GF-D8 (cell line): Measurements from ENCODE around the gene RPS16.

Experiments
- DNase-seq: peaks from one replicate; lab custom pipeline; 2025; lab: John Stamatoyannopoulos, UW

The RPS16 gene

DNA sequence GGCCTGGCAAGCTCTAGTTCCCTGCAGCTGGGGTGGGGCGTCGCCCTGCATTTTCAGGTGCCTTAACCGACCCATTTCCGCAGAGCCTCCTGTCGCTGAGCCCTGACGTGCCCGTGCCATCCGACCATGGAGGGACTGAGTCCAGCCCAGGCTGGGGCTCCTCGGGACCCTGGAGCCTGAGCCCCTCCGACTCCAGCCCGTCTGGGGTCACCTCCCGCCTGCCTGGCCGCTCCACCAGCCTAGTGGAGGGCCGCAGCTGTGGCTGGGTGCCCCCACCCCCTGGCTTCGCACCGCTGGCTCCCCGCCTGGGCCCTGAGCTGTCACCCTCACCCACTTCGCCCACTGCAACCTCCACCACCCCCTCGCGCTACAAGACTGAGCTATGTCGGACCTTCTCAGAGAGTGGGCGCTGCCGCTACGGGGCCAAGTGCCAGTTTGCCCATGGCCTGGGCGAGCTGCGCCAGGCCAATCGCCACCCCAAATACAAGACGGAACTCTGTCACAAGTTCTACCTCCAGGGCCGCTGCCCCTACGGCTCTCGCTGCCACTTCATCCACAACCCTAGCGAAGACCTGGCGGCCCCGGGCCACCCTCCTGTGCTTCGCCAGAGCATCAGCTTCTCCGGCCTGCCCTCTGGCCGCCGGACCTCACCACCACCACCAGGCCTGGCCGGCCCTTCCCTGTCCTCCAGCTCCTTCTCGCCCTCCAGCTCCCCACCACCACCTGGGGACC, 27.9 kb downstream of the RPS16 start:
- peak; percentile 8 for DNase-seq

- DNase-seq, result no peak
These were observed 28.4 kb downstream of the RPS16 start for GRCh38 chr19:39407410-39407659.

DNA sequence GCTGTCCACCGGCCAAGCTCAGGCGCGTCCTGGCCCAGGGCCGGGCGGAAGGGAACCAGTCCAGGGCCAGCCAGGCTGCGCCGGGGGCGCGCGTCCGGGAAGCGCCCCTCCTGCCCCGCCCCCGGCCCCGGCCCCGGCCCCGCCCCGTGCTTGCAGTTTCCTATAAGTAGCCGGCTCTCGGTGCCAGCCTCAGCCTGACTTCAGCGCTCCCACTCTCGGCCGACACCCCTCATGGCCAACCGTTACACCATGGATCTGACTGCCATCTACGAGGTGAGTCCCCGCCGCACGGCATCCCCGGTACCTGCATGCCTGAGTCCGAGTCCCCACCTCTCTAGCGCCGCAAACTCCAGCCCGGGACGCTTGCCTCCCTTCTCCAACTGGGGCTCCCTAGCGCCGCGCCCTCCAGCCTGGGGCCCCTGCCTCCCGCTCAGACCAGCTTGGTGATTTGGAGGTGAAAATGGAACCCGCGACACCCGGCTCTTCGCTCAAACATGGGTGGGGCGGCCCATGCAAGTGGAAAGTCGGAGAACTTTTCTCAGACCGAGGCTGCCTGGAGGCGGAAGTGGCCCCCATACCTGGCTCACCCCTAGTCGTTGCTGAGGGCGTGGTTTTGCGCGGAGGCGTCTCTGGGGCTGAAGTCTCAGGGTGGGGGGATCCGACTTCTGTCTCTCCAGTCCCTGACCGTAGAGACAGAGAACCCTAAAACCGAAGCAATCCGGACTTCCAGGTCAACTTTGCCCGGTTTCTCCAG, 28.9 kb downstream of the RPS16 start, which contains the start of gene ZFP36:
Gene ZFP36, plus strand, starts transcription at position 192 of the 754 bp plus-strand sequence. Its CDS starts 58 bp downstream, at position 250.
- peak; percentile 27 for DNase-seq

GRCh38 chr19:39405958-39406655, 29.6 kb downstream of the RPS16 start:
- no peak for DNase-seq

DNA sequence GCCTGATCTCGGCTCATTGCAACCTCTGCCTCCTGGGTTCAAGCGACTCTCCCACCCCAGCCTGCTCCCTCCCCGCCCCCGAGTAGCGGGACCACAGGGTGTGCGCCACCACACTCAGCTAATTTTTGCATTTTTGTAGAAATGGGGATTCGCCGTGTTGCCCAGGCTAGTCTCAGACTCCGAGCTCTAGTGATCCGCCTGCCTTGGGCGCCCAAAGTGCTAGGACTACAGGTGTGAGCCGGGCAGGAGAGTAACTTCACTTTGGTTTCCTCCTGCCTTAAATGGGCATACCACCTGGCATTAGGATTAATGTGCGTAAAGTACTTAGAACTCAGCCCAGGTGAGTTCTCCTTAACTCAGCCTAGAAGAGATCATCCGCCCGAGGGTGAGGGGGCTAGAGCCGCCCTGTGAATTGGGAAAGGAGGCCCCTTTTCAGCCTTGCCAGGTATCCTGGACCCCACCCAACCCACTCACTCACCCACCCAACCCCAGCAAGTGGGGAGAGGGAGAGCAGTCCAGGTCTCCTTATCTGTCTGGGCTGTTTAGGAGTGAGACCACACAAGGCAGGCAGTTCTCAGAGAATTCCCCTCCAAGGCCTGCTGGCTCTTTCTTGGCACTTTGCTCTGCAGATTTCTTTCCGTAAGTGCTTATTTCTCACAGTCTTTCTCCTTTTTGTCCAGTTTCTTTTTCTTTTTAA, 30.3 kb downstream of the RPS16 start:
- no peak for DNase-seq

DNA sequence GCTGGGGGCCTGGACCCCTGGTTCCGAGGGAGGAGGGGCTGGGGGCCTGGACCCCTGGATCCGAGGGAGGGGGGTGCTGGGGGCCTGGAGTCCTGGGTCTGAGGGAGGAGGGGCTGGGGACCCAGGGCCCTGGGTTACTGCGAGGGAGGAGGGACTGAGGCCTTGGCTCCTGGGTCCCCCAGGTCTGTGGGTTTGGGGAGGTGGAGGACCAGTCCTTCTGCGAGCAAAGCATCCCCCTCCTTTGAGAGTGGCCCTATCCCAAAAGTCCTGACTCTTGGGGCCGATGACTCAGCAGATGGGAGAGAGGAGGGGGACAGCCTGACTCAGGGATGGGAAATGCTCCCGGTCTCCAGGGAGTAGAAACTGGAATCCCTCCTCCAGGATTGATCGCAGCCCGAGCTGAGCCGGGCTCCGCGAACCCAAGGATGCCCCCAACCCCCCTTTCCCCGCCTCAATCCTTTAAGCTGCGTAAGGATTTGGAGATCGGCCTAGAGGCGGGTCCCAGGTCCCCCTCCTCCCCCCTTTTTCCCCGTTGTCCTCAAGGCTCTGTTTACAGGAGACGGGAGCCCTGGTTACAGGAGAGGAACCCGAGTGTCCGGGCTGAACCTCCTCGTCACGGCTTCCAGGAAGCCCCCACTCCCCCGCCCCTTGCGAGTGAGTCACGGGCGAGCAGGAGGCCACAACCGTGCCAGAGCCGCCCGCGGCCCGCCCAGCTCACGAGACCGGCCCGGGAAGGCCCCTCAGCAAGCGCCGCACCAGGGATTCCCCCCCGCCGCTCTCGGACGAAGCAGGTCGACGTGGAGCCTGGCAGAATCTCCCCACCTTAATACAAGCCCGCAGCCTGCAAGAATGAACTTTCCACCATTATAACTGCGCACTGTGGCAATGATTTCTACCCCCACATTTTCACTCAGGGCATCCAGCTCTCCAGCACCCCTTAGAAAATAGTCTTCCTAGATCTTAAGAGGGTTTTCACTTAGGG, 32.1 kb downstream of the RPS16 start:
- peak; percentile 70 for DNase-seq

GRCh38 chr19:39402346-39403300, 33.1 kb downstream of the RPS16 start:
- DNase-seq, result peak; percentile 81

GRCh38 chr19:39401549-39402345, 34.0 kb downstream of the RPS16 start:
- DNase-seq, result peak; percentile 57

GRCh38 chr19:39401070-39401548, 34.6 kb downstream of the RPS16 start:
- DNase-seq, result no peak

- no peak for DNase-seq
These were observed 35.7 kb downstream of the RPS16 start for GRCh38 chr19:39400061-39400460.

- no peak for DNase-seq
These were observed 36.1 kb downstream of the RPS16 start for GRCh38 chr19:39399668-39400050.

- peak; percentile 60 for DNase-seq
These were observed 37.4 kb downstream of the RPS16 start for GRCh38 chr19:39398297-39398864.

DNA sequence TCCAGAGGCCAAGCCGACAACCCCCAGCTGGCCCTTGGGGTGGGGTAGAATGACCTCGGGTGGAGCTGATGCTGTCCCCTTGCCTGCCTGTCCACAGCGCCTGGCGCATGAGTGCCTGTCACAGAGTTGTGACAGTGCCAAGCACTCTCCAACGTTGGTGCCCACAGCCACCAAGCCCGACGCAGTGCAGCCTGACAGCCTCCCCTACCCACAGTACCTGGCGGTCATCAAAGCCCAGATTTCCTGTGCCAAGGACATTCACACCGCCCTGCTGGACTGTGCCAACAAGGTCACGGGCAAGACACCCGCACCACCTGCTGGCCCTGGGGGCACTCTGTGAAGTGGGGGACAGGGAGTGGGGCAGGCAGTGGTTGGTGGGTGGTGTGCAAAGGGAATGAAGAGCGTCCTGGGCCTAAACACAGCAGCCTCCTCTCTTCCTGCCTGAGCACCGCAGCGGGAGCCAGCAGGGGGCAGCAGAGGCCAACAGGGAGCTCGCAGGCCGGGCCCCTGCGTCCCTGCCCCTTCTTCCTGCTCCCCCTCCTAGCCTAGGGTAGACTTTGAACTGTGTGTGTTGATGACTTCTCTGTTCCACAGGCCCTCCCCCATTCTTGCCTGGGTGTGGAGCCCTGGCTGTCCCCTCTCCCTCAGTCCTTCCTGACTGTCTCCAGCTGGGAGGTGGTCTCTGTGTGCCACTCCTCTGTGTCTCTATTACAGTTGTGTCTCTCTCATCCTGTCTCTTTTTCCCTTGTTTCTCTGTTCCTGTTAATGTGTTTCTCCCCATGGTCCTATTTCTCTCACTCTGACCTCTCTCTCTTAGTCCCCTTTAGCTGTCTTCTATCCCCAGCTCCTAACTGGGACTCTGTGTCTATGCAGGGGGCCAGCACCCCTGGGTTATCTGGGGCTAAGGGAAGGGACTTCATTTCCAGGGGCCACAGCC, 38.1 kb downstream of the RPS16 start:
- peak; percentile 69 for DNase-seq

DNA sequence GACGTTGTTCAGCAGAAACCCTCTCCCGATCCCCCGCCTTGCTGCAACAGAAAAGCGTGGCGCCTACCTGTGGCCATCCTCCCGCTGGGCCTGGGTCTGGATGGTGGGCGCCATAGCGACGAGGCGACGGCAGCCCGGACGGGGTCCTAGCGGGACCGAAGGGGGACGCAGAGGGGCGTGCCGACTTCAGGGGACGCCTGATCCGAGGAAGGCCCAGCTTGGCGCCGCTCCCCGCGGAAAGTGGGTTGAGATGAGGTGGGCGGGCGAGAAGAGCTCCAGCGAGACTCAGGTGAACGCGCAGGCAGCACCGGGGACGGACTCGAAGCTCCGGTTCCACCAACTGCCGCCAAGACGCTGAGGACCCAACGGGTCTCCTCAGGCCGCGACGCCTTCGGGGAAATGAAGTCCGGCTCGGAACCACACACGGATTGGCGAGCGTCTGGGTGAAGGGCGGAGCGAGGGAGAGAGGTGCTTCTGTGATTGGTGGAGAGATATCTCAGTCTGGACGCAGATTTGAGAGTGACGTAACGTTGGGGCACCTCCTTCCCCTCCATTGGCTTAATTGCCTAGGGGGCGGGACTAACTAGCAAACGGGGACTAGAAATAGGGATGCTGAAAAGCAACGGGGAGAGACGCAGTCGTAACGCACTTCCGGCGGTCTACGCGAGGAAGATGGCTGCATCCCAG, 44.9 kb downstream of the RPS16 start, which contains the start of the genes MED29 and PAF1:
Gene MED29, plus strand, starts transcription at position 628 of the 687 bp plus-strand sequence. Its CDS starts 45 bp downstream, at position 673.
Gene PAF1, minus strand, starts transcription at position 356 of the 687 bp plus-strand sequence. Its CDS starts 242 bp downstream, at position 114.
- DNase-seq, result peak; percentile 99

GRCh38 chr19:39390451-39390750, 45.3 kb downstream of the RPS16 start:
- no peak for DNase-seq

DNA sequence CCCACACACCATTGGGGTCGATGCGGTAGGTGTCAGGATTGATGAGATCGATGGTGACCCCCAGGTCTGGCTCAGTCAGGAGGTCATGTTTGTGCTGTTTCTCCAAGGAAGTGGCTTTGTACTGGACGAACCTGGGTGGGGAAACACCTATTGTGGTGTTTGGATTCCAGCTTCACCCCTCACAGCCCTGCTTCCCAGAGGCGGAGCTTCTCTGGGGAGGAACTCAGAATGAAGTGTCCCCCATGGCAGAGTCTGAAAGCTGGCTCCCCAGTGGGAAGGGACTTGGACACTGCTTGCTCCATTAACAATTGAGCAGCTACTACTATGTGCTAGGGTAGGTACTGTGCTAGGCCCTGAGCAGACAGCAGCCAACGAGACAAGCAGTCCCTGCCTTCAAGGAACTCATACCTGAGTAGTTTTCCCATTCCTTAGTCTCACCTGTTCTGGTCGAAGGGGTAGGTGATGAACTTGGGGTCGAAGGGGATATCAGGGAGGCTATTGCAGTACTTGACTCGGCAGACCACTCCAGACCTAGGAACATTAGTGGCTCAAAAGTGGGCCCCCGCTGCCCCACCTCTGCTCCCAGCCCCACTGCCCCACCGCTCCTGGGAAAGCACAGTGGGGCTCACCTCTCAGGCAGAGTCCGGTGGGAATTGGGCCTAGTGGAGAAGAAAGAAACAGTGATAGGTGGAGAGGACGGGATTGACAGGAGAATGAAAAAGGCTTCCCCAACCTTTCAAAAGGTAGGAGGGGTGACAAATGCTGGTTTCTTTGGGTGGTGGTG, 45.9 kb downstream of the RPS16 start:
- DNase-seq, result no peak
